Muscle layer of duodenum (tissue), 2 donors: Measurements from ENCODE around the gene WDR19.

Source experiments
- H3K27ac ChIP-seq: one replicate; pipeline ENCODE4 v1.7.0; 2013; ENCODE audit warnings: mild to moderate bottlenecking, low read length
- H3K27me3 ChIP-seq: one replicate; pipeline ENCODE4 v1.7.0; 2013; ENCODE audit warnings: low read depth, mild to moderate bottlenecking, control low read depth, low read length
- H3K36me3 ChIP-seq, 2 donors: one replicate each; pipeline ENCODE4 v1.7.0; 2013; ENCODE audit warnings: low read length in 2 of 2, control low read depth in 1 of 2, mild to moderate bottlenecking in 1 of 2; ENCODE audit not compliant: insufficient read depth in 2 of 2, control insufficient read depth in 1 of 2
- H3K4me1 ChIP-seq, 2 donors: one replicate each; pipeline ENCODE4 v1.7.0; 2013; ENCODE audit warnings: low read length in 2 of 2, mild to moderate bottlenecking in 2 of 2, control low read depth in 1 of 2, moderate library complexity in 1 of 2; ENCODE audit not compliant: insufficient read depth in 2 of 2, control insufficient read depth in 1 of 2
- H3K4me3 ChIP-seq, 2 donors: one replicate each; pipeline ENCODE4 v1.7.0; 2013; ENCODE audit warnings: low read length in 2 of 2, low read depth in 1 of 2, mild to moderate bottlenecking in 1 of 2
- H3K9me3 ChIP-seq, 2 donors: one replicate each; pipeline ENCODE4 v1.7.0; 2013; ENCODE audit warnings: low read length in 2 of 2, control low read depth in 1 of 2, mild to moderate bottlenecking in 1 of 2; ENCODE audit not compliant: control insufficient read depth in 1 of 2
- donor health status: healthy.

Gene WDR19

DNA sequence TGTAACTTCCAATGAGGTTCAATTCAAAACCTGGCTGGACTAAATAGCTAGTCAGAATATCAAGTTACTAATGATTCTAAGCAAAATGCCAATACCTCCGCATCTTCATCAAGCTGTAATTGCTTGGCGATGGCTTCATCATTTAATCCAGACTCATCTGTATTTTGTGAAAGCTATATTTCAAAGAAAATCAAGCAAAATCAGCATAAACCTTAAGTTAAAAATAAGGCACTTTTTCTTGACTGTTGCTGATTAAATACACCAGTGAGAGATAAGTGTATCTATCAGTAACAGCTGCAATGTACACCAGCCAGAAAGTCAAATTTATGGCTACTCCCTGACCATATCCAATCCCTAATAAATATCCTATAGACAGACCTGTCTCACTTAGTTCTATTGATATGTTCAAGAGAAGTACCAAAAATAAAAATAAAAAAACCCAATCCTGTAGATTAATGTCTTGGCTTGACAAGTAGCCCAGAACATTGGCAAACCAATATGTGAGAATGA is 144.2 kb downstream of the WDR19 start:
- Histone ChIP-seq H3K4me1 (no peaks in the 10 kb centered on the region), H3K27ac (no peak overlapping the region), H3K4me3 (no peak overlapping the region), H3K9me3 (no peaks in the 10 kb centered on the region), H3K27me3 (no peaks in the 10 kb centered on the region), H3K36me3 (peaks cover 7 to 16% of the 10 kb centered on the region in 2 donors)

DNA sequence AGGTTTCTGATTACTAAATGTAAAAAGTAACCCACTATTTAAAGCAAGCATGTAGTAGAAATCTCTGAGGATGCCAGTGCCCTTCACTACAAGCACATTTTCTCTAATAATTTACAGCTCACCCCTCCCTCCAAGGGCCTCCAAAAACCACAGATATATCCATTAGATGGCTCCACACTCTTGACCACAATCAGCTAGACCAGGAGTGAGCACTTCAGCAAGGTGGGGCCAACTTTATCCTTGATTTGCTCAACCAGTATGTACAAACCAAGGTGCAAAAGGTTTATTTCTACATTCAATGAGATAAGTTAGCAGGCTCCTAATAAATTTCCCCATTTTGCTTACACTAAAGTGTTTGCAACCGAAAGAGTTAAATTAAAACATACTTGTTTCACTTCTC is 148.0 kb downstream of the WDR19 start:
- Histone ChIP-seq H3K27me3 (no peaks in the 10 kb centered on the region), H3K4me1 (peaks cover 0 to under 1% of the 10 kb centered on the region in 2 donors), H3K27ac (no peak overlapping the region), H3K36me3 (peaks cover 7 to 12% of the 10 kb centered on the region in 2 donors), H3K4me3 (no peak overlapping the region), H3K9me3 (no peaks in the 10 kb centered on the region)

- Histone ChIP-seq H3K9me3 (no peaks in the 10 kb centered on the region), H3K27me3 (no peaks in the 10 kb centered on the region), H3K27ac (no peak overlapping the region), H3K36me3 (peaks cover 7% of the 10 kb centered on the region in 2 donors), H3K4me1 (peaks cover 0 to 3% of the 10 kb centered on the region in 2 donors), H3K4me3 (no peak overlapping the region)
Measured at GRCh38 chr4:39331191-39331590, 148.9 kb downstream of the WDR19 start.
